Mammary epithelial cell (primary cell): ENCODE measurements around the gene PKHD1.

Experiments used
- CTCF ChIP-seq, 2 donors: IDR thresholded peaks in 1 of 2; conservative IDR thresholded peaks in 1 of 2; 2 replicates each; pipeline ENCODE4 v1.5.1; 2011 to 2012; ENCODE audit warnings: inconsistent platforms in 2 of 2, low read length in 2 of 2, mild to moderate bottlenecking in 2 of 2, control low read depth in 1 of 2, low read depth in 1 of 2; ENCODE audit not compliant: insufficient read depth in 1 of 2; ENCODE audit errors: extremely low read depth in 1 of 2
- EZH2 ChIP-seq: IDR thresholded peaks from 2 replicates; pipeline ENCODE4 v1.6.1; 2012; ENCODE audit warnings: low read length, inconsistent platforms, borderline replicate concordance

- TF ChIP-seq CTCF (conservative IDR thresholded peaks at IDR 0.05 in 1 of 2, IDR thresholded peaks at IDR 0.05 in 1 of 2; ENCODE audit: extremely low read depth in 1 of 2, insufficient read depth in 1 of 2, low read depth in 1 of 2, low read length in 2 of 2) = peak; percentile 4 to 46
- TF ChIP-seq EZH2 = no peak
Measured at GRCh38 chr6:51569594-51569993, 517.8 kb downstream of the PKHD1 start.
